ENCODE results near the gene DNAH11.
"Not testable (repeated sequence)": the region's sequence is repeated elsewhere in the genome, so short reads cannot be mapped to it uniquely, and the experiment has no call there.

Gene DNAH11

DNA sequence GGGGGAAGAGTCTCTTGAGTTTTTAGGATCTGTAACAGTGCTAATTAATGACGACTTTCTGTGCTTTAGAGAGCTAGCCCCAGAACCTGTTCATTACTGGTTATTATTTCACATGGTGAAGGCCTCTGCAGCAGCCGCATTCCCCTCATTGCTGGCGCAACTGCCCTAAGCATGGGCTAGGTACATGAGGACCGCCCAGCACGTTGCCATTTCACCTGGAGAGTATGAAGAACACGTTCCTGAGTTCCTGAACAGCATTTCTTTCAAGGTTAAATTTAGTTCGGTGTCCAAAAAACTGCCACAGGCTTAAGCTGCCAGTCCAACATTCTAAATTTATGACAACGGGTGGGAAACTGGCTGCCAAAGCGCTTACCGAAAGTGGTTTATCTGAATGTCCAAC, 177.0 kb downstream of the DNAH11 start:
- no peak for DNase-seq

DNA sequence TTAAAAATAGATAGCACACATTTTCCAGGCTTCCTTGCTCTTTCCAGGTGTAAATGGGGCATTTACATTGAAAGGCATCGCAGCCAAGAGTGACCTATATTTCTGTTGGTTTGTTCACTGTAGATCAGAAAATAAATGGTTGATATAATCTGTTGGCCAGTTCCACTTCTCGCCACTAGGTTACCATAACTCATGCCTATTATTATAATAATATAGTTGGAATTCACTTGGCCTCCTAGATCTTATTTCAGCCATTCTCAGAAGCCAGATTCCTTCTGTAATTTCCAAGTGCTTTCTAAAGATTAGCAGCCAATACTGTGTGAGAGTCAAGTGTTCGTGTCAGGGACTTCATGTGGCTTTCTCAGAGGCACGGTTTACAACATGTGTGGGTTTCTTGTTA, 179.5 kb downstream of the DNAH11 start:
- DNase-seq: no peak

DNA sequence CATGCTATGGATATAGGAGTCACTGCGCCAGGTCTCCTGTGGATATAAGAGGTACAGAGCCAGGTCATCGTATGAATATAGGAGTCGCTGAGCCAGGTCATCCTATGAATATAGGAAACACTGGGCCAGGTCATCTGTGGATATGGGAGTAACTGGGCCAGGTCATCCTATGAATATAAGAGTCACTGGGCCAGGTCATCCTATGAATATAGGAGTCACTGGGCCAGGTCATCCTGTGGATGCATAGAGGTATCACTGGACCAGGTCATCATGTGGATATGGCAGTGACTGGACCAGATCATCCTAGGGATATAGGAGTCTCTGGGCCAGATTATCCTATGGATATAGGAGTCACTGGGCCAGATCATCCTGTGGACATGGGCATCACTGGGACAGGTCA, 181.7 kb downstream of the DNAH11 start:
- no peak for DNase-seq

DNA sequence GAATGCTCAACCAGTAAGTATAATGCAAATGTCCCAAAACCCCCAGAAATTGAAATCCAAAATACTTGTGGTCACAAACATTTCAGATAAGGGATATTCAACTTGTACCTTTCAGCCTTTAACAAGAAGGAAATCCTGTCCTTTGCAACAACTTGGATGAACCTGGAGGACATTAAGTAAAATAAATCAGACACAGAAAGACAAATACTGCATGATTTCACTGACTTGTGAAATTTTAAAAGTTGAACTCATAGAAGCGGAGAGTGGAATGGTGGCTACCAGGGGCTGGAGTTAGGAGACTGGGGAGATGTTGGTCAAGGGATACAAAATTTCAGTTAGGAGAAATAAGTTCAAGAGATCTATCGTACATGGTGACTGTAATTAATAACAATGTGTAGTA, 187.6 kb downstream of the DNAH11 start:
- DNase-seq: no peak

DNA sequence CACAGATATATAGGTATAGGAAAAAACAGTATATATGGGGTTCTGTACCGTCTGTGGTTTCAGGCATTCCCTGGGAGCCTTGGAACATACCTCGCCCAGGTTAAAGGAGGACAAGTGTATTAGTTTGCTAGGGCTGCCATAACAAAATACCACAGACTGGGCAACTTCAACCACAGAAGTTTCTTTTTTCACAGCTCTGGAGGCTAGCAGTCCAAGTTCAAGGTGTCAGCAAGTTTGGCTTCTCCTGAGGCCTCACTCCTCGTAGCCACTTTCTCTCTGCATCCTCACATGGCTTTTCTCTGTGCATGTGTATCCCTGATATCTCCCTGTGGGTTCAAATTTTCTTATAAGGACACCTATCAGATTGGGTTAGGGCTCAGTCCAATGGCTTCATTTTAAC, 189.1 kb downstream of the DNAH11 start:
- no peak for DNase-seq

DNA sequence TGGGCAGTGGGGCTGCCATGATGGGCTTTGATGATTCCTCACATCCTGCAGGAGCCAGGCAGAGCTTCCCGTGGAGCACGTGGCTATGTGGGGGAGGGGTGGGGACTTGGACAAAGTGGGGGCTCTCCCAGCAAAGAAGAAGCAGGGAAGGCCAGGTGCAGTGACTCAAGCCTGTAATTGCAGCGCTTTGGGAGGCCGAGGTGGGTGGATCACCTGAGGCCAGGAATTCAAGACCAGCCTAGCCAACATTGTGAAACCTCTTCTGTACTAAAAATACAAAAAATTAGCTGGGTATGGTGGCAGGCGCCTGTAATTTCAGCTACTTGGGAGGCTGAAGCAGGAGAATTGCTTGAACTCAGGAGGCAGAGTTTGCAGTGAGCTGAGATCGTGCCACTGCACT, 190.1 kb downstream of the DNAH11 start:
- not testable (repeated sequence) for DNase-seq

DNA sequence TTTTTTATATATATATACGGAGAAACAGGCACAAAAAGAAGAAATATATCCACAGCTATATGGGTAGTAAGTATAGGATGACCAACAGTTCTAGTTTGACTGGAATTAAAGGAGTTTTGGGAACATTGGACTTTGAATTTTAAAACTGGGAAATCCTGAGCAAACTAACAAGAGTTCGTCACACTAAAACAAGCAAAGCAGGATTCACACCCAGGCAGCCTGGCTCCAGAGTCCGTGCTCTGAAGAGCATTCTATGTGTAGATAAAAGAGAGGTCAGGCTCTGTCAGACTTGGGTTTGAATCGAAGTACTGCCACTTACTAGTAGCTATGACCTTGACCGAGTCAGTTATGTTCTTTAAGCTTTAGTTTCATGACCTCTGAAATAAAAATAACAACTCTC, 191.0 kb downstream of the DNAH11 start:
- DNase-seq: no peak

DNA sequence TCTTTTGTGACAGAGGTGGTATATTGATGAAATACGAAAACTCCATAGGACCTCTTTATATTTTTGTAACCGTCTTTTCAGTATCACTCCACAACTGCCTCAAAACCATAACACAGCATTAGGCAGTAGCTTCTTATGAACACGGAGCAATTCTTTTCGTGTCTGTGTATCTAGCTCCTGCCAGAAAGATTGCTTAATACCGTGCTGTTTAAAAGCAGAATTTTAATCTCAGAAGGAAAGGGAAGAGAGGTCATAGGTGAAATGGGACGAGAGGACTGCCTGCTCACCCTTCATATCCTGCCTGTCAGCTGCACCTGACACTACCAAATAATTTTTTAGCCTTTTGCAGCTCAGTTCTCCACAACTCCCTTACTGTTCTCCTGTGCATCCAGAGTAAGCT, 200.7 kb downstream of the DNAH11 start:
- no peak for DNase-seq

DNA sequence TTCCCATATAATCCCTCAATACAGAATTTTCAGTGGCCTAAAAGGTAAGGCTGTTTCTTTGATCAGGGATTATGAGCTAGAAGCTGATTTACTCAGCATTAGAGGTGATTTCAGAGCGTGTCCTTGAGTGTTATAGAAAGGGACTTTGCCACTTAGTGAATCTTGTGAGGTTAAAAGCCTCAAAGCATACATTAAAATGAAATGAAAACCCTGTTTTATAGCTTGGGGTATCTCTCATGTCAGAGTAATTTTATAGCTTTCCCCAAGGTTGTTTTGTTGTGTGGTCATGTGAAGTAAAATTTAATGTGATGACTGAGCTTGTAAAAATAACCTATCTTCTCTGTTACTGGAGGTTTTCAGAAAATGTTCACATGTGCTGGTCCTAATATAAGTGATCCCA, 204.1 kb downstream of the DNAH11 start:
- no peak for DNase-seq

DNA sequence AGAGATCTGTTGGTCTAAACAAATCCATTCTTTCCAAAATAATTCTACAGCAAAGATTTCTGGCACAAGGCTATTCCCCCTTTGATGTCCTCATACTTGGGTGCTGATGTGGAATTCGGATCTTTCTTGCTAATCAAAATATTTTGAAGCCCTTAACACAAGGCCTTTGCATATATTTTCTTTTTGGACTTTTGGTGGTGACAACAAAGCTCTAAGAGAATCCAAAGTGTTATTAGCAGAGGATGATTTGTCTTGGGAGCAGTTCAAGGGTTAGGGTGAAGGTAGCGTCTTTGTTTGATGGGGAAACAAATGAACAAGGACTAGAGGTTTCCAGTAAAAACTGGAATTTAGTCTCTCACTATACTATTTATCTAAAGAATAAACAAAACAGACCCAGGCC, 205.0 kb downstream of the DNAH11 start:
- no peak for DNase-seq

DNA sequence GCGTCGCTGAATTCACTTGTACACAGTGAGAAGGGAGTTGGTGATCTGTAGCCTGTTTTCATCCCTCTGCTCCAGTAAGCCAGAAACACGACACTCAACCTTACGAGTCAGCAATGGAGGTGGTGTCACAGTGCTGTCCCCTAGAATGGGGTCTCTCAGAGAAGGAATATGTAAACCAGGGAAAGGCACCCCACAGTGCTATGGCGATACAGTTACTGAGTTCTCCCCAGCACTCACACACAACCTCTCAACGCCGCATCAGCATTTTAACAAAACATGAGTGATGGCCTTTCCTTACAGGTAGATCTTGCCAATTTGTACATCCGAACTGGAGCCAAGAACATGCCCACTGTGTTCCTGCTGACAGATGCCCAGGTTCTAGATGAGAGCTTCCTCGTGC, 206.5 kb downstream of the DNAH11 start:
- no peak for DNase-seq

DNA sequence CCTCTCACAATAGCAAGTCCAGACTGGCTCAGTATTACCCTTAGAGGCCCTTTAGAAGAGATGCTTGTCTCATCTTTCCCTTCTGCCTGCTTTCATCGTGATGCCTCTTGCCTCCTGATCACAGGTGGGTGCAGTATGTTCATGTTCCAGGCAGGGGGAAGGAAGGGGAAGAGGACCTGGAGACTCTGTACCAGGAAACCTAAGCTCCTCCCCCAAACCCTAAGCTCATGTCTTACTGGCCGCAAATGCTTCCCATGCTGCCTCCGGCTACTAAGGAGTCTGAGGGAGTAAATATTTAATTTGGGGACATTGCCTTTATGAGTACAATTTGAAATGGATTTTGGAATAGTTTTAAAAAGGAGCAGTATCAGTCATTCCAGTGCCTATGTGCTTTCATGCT, 210.2 kb downstream of the DNAH11 start:
- DNase-seq: no peak

DNA sequence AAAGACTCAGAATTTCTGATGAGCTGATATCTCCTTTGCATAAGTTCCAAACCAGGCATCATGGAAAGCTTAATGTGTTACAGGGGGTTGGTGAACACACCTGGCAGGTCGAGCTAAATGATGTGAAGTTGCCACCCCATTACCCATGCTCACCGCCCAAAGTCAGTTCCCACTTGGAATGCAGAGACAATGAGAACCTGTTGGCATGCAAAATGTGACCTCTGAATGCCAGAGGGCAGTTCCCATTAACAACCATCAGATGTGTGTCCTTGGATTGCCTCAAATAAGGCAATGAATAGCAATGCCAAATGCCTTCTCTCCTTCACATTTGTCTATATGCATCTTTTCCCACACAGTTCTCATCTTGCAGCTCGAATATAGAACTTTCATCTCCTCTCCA, 212.1 kb downstream of the DNAH11 start:
- DNase-seq: no peak

DNA sequence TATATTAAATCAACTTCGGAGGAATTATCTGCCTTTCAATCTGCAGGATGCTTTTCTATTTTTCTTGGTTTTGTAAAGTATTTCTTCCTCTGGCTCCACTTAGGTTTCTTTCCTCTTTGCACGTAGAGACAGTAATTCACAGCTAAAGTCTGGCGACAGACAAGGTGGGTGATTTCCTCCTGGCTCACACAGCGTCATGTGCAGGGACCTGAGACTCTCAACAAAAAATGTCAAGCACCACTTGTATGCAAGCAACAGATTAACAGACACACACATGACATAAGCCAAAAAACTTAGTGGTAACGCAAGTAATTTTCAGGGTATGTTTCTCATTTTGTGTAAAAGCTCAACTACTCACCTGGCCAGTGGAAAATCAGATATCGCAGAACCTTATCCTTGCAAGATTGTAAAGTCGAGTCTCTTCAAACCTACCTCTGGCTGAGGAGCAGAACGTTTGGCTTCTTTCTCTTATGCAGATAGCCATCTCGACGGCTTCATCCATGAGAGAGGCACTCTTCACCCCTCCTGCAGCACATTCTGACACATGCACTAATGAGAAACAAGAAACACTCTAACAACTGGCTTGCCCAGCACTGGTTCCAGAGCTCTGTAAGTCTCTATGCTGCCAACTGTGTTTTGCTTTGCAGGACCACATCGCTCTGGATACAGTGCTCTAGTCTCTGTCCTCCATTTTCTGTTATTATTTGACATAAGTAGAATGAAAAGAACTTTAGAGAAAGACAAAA, 214.9 kb downstream of the DNAH11 start:
- DNase-seq: no peak

DNA sequence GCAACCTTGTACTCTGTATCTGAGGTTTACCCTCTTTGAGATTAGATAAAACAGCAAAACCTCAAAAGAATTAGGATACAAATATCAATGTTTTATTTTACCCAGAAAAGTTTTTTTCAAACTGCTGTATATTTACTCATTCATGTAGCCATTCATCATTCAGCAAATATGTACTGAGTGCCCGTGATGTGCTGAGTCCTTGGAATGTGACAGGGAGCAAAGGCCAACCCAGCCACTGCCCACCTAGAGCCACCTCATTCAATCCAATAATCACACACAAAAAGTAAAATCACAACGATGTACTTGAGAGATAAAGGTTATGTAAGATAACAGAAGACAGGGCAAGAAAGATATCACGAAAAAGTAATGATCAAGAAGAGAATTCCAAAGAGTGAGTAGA, 215.4 kb downstream of the DNAH11 start:
- no peak for DNase-seq

DNA sequence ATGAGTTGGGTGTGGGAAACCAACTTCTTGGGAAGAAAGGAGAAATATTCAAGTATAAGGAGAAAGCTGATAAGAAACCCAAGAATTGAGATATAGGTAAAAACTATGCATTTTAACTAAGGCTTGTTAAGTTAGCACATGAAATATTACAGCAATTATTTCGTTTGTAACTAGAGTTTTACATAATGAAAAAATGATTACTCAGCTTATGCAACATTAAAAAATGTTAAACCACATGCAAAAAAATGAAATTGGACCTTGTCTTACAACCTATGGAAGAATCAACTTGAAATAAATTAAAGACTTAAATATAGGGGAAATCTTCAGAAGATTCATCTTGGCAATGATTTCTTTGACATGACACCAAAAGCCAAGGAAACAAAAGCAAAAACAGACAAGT, 219.6 kb downstream of the DNAH11 start:
- no peak for DNase-seq

DNA sequence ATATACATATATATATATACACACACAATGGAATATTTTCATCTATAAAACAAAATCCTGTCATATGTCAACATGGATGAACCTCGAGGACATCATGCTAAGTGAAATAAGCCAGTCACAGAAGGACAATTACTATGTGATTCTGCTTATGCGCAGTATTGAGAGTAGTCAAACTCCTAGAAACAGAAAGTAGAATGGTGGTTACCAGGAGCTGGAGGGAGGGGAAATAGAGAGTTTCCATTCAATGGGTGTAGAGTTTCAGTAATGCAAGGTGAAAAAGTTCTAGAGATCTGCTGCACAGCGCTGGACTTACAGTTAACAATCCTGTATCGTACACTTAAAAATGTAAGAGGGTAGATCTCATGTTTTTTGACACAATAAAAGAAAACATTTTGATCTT, 221.0 kb downstream of the DNAH11 start:
- no peak for DNase-seq

DNA sequence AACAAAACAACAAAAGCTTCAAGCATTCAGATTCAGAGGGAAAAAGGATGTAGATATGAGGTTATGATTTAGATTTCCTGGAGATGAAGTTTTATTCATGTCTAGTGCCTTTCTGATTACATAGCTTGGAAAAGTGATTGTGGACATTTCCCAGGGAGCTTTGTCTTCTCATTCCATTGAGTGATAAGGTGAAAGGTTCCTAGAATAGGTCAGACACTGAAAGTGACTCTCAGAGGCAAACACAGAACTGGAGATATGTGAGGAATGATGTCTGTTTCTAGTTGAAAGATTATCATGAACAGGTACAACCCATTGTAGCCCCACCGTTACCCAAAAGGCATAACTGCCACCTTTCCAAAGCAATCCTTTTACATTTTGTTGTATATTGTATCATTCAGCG, 223.4 kb downstream of the DNAH11 start:
- DNase-seq: no peak

DNA sequence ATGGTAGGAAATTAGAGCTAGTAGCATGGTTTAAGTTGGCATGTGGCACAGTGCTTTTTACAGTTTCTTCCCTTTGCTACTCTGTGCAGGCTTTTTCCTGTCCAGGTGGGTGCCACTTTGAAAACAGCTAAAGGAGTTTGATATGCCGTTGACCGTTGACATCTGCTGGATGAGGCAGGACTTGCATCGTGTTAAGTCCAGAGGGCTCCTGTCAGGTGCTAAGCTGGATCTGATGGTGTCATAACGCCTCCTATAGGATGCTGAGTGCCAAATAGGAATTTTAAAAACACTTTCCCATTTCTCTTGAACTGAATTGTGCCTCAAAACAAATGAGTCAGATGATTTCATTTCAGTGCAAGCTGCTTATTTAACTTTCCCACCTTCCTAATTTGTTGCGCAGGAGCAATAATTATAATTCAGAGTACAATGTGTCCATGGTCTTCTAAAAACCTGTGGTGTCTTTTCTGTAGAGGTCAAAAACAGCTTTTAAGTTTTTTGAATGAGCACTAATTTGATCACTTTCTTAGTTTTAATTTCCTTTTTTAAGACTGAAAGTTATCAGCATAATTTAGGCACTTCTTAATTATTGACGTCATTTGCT, 224.6 kb downstream of the DNAH11 start:
- no peak for DNase-seq

DNA sequence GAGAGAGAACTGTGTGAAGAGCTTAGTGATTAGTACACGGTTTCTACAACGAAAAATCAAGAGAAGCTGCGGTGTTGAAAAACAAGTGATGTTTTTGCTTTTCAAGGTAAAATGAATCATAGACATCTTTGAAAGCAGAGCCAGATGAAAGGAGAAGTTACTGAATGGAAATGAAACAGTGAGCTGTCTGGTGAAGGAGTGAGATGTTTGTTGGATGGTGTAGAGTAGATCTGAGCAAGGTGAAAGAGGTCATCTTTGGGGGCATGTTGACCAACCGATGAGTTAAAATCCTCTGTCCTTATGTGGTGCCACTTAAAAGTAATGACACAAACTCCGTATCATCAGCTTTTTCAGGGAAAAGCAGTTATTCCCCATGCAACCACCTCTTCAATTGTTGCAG, 225.4 kb downstream of the DNAH11 start:
- DNase-seq: no peak

DNA sequence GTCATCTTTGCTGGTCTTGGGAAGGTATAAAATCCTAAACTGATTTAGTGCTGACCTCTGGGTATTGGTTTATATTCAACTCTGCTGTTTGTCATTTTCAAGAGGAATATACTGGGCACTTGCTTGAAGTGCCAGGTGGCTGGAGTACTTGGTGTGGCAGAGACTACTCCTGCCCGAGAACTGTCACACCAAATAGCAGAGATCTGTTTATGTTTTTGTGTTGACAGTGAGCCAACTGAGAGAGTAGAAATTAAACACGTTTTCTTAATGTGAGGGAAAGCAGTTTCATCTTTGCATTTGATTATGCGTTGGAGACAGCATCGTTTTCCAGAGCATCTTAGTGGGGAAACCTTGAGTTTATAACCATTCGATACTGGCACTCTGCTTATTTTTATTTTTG, 228.4 kb downstream of the DNAH11 start:
- DNase-seq: no peak

DNA sequence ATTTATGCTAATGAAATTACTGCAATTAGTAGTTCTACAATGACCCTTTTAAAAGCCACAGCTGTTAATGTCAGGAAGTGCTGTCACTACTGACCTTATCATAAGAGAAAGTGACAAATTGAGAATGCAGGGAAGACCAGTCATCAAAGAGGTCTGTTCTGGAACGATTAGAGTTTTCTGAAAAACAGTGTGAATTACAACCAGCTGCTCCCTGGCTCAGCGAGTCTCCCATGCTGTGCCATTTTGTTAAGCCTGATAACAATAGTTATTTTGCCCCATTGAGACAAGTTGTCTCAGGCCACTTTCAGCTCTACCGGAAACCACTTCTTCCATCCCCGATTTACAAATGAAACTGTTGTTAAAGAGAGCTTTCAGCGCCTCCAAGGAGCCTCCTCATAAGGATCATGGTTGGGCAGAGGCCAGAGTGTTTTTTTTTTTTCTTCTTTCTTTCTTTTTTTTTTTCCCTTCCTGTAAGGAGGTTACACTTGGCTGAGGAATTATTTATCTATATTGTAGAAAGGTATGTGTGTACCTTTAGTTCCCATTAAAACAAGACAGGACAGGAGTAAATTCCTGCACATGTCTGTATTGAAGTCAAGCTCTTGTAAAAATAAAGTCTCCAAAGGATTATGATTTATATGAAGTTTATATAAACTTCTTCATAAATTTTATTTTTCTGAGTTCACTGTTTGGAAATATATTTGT, 229.2 kb downstream of the DNAH11 start:
- DNase-seq: no peak

DNA sequence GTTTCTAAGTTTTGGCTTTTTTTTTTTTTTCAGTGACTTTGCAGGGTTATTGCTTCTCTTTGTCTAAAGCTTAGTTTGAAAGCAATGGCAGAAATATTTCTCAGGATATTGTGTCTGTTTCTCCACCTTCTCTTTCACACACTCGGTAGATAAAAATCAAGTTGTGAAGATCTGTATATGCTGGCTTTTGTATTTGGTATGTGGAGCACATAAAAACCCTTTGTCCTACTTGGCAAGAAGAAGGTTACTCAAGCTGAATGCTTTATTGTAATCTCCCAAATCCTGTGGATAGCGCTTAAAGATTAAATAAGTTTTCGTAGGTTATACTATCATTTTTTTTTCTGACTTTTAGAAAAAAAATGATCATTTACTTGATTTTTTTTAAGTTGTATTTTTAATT, 230.5 kb downstream of the DNAH11 start:
- no peak for DNase-seq

DNA sequence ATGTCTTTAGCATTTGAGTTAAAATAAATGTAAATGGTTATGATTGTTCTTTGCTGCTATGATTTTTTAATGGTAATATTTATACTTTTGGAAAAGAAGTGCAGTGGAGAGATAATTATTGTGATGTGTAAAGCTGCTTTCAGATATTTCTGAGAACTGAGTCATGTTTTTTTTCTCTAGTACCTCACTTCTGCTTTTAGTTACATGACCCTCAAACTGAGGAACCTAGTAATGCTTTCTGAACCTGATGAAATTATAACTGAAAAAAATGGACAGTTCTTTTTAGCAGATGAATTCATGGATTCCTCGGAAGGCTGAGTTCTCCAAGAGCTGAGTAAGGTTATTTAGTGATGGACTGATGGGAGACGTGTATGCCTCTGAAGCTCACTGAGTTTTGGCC, 235.1 kb downstream of the DNAH11 start:
- no peak for DNase-seq

DNA sequence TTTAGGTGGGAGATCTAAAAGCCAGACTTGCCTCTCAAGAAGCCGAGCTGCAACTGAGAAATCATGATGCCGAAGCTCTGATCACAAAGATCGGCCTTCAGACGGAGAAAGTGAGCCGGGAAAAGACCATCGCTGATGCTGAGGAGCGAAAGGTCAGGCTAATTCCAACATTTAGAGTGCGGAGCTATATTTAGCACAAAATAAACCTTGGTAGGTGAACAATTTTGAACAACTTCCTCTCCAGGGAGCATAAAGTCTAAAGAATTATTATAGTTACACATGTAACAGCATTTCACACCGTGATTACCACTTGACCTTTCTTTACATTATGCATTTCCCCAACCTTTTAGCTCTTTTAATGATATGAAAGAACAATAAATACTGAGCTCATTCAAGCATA, 236.1 kb downstream of the DNAH11 start:
- DNase-seq: no peak
